ENCODE measurements around the gene AP1G1. TPM values are rescaled to one million over a fixed set of nuclear protein-coding genes. Genes with fewer than 3 reads are reported as not detected.
"Not testable (repeated sequence)": the region's sequence is repeated elsewhere in the genome, so short reads cannot be mapped to it uniquely, and the experiment has no call there.

Gene AP1G1
- total RNA-seq, 2 experiments from 2014 or later, result 57.9 to 89.7 TPM

DNA sequence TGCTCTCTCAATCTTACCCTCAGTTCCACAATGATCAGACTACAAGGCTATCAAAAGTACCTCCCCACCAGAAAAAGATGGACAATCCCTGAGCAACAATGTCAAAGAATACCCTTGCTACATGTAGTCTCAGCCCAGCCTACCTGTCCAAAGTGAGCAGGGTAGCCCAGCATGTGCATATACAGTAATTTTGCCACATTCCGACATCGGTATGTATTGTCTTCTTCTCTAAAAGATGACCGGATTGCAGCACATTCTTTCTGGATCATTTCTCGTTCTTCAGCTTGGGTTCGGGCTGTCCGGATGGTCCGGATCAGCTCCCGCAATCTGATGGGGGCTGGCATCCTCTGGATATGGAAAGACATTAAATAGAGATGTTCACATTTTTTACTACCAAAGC, 19.5 kb downstream of the AP1G1 start:
- Histone ChIP-seq H3K27ac (ENCODE audit: low read depth, low read length, poor library complexity, severe bottlenecking) (no peak overlapping the region), H3K79me2 (ENCODE audit: insufficient read depth, low read depth, low read length) (peaks cover 70% of the 10 kb centered on the region), H3K9me2 (ENCODE audit: insufficient read depth, low read length) (no peaks in the 10 kb centered on the region), H3K4me1 (ENCODE audit: insufficient read depth, low read length, poor library complexity, severe bottlenecking) (no peaks in the 10 kb centered on the region), H3K36me3 (ENCODE audit: insufficient read depth, low read length) (peaks cover 67% of the 10 kb centered on the region), H2AFZ (ENCODE audit: low read length) (no peak overlapping the region), H3K4me2 (ENCODE audit: low read length) (no peak overlapping the region), H3K4me3 (ENCODE audit: low read depth, low read length, poor library complexity, severe bottlenecking) (no peak overlapping the region), H3K9me3 (ENCODE audit: low read length) (no peaks in the 10 kb centered on the region), H4K20me1 (ENCODE audit: insufficient read depth, low read length) (no peaks in the 10 kb centered on the region)
- no peak for DNase-seq (ENCODE audit: low spot score)
- BruUV-seq (replicated peaks), result no TSS peak
- no peak for TF ChIP-seq EZH2phosphoT487 (IDR thresholded peaks at IDR 0.05; ENCODE audit: borderline replicate concordance, low read depth, low read length)
- TF ChIP-seq, protein P1, sequence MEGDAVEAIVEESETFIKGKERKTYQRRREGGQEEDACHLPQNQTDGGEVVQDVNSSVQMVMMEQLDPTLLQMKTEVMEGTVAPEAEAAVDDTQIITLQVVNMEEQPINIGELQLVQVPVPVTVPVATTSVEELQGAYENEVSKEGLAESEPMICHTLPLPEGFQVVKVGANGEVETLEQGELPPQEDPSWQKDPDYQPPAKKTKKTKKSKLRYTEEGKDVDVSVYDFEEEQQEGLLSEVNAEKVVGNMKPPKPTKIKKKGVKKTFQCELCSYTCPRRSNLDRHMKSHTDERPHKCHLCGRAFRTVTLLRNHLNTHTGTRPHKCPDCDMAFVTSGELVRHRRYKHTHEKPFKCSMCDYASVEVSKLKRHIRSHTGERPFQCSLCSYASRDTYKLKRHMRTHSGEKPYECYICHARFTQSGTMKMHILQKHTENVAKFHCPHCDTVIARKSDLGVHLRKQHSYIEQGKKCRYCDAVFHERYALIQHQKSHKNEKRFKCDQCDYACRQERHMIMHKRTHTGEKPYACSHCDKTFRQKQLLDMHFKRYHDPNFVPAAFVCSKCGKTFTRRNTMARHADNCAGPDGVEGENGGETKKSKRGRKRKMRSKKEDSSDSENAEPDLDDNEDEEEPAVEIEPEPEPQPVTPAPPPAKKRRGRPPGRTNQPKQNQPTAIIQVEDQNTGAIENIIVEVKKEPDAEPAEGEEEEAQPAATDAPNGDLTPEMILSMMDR (conservative IDR thresholded peaks at IDR 0.05; ENCODE audit: low read length), result no peak
- ChIA-PET CTCF (ENCODE audit: unreplicated experiment) (no interaction called here), POLR2A (interaction anchor here (0.5 to 1.4 kb wide), 9 partner anchors 9 to 1294 kb away, joined by 3 to 9 read pairs (median 3); no protein-coding TSS in a partner anchor)
- intact Hi-C loops (cut with micrococcal nuclease; ENCODE audit: unreplicated experiment), result no loop called here

DNA sequence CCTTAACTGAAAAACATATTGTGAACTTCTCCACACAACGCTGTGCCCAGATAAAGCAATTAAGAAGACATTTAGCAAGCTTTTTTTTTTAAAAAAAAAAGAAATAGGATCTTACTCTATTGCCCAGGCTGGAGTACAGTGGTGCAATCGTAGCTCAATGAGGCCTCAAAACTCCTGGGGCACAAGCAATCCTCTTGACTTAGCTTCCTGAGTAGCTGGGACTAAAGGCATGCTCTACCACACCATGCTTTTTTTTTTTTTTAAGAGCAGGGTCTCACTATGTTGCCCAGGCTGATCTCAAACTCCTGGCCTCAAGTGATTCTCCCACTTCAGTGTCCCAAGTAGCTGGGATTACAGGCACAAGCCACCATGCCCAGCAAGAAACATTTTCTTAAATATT, 20.1 kb downstream of the AP1G1 start:
- BruUV-seq (replicated peaks), result no TSS peak
- no peak for DNase-seq (ENCODE audit: low spot score)
- TF ChIP-seq EZH2phosphoT487 (IDR thresholded peaks at IDR 0.05; ENCODE audit: borderline replicate concordance, low read depth, low read length), result no peak
- TF ChIP-seq, protein P1 (conservative IDR thresholded peaks at IDR 0.05; ENCODE audit: low read length), result no peak
- ChIA-PET POLR2A (interaction anchor here (0.5 to 1.4 kb wide), 2 partner anchors 13 to 1294 kb away, joined by 3 read pairs; no protein-coding TSS in a partner anchor), CTCF (ENCODE audit: unreplicated experiment) (no interaction called here)
- no peaks in the 10 kb centered on the region for H3K4me1 ChIP-seq (ENCODE audit: insufficient read depth, low read length, poor library complexity, severe bottlenecking)
- H3K9me3 ChIP-seq (ENCODE audit: low read length), result no peaks in the 10 kb centered on the region
- no peak overlapping the region for H3K4me3 ChIP-seq (ENCODE audit: low read depth, low read length, poor library complexity, severe bottlenecking)
- intact Hi-C loops (cut with micrococcal nuclease; ENCODE audit: unreplicated experiment), result no loop called here
- no peak overlapping the region for H3K27ac ChIP-seq (ENCODE audit: low read depth, low read length, poor library complexity, severe bottlenecking)
- H3K36me3 ChIP-seq (ENCODE audit: insufficient read depth, low read length), result peaks cover 72% of the 10 kb centered on the region
- peaks cover 69% of the 10 kb centered on the region for H3K79me2 ChIP-seq (ENCODE audit: insufficient read depth, low read depth, low read length)
- no peaks in the 10 kb centered on the region for H3K9me2 ChIP-seq (ENCODE audit: insufficient read depth, low read length)
- no peak overlapping the region for H2AFZ ChIP-seq (ENCODE audit: low read length)
- H3K4me2 ChIP-seq (ENCODE audit: low read length), result no peak overlapping the region
- H4K20me1 ChIP-seq (ENCODE audit: insufficient read depth, low read length), result no peaks in the 10 kb centered on the region

DNA sequence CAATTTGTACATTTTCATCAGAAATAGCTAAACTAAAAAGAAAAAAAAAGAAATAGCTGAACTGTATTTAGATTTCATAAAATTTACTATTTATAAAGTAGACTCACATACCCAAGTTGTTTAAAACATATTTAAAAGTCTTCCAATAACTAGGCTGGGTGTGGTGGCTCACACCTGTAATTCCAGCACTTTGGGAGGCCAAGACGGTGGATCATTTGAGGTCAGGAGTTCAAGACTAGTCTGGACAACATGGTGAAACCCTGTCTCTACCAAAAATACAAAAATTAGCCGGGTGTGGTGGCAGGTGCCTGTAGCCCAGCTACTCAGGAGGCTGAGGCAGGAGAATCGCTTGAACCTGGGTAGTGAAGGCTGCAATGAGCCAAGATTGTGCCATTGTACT, 23.5 kb downstream of the AP1G1 start:
- BruUV-seq (replicated peaks); H3K9me2 ChIP-seq (ENCODE audit: insufficient read depth, low read length); H3K4me3 ChIP-seq (ENCODE audit: low read depth, low read length, poor library complexity, severe bottlenecking); CTCF ChIA-PET (ENCODE audit: unreplicated experiment); H2AFZ ChIP-seq (ENCODE audit: low read length); DNase-seq (ENCODE audit: low spot score); H3K9me3 ChIP-seq (ENCODE audit: low read length); H3K4me2 ChIP-seq (ENCODE audit: low read length); H3K4me1 ChIP-seq (ENCODE audit: insufficient read depth, low read length, poor library complexity, severe bottlenecking); H3K27ac ChIP-seq (ENCODE audit: low read depth, low read length, poor library complexity, severe bottlenecking); intact Hi-C loops (cut with micrococcal nuclease; ENCODE audit: unreplicated experiment); H4K20me1 ChIP-seq (ENCODE audit: insufficient read depth, low read length): not testable (repeated sequence)
- H3K36me3 ChIP-seq (ENCODE audit: insufficient read depth, low read length), result peaks cover 79% of the 10 kb centered on the region
- POLR2A ChIA-PET, result interaction anchor here (0.7 to 1.2 kb wide), 6 partner anchors 8 to 93 kb away, joined by 3 to 5 read pairs (median 4); no protein-coding TSS in a partner anchor
- H3K79me2 ChIP-seq (ENCODE audit: insufficient read depth, low read depth, low read length), result peaks cover 58% of the 10 kb centered on the region

All from OCI-LY7 (cell line).